K562 (cell line): ENCODE measurements around the gene CNPY4. TPM values are rescaled to one million over a fixed set of nuclear protein-coding genes. Genes with fewer than 3 reads are reported as not detected.

Experiments
- JUNB ChIP-seq: fragments of 450-650 bp; formaldehyde crosslinking; conservative IDR thresholded peaks from 2 replicates; pipeline ENCODE4 v1.4.0; 2020; ENCODE audit warnings: mild to moderate bottlenecking
- KLF6 ChIP-seq: fragments of 250-450 bp; sonication (Bioruptor Pico); IDR thresholded peaks from 2 replicates; pipeline ENCODE4 v1.4.0; 2020; ENCODE audit warnings: mild to moderate bottlenecking, moderate library complexity, borderline replicate concordance
- NR2C2 ChIP-seq, 2 experiments: fragments of 200-800 bp in 1 of 2; sonication (Bioruptor generic) in 1 of 2; sonication (generic) in 1 of 2; formaldehyde crosslinking in 1 of 2; IDR thresholded peaks; 2 replicates each; pipeline versions ENCODE4 v1.6.1 to v1.8.0; 2016 to 2022; ENCODE audit warnings: mild to moderate bottlenecking in 1 of 2, missing compliant biosample characterization in 1 of 2, missing genetic modification characterization in 1 of 2, missing genetic modification reagents in 1 of 2
- POLR2G ChIP-seq: fragments of 200-400 bp; formaldehyde crosslinking; IDR thresholded peaks from 2 replicates; pipeline ENCODE4 v1.6.1; 2017; ENCODE audit warnings: low read depth, mild to moderate bottlenecking, antibody characterized with exemption, low read length, moderate library complexity
- SMARCA4 ChIP-seq: fragments of 450-650 bp; IDR thresholded peaks from 2 replicates; pipeline ENCODE4 v1.6.1; 2016
- ZKSCAN8 ChIP-seq: fragments of 200-800 bp; sonication (Bioruptor generic); IDR thresholded peaks from 2 replicates; pipeline ENCODE4 v1.6.1; 2016; ENCODE audit warnings: missing genetic modification characterization, missing compliant biosample characterization
- ZNF175 ChIP-seq: fragments of 200-800 bp; sonication (Bioruptor generic); IDR thresholded peaks from 2 replicates; pipeline ENCODE4 v1.6.1; 2016; ENCODE audit warnings: low read depth, mild to moderate bottlenecking, missing genetic modification characterization, missing compliant biosample characterization
- polyA plus RNA-seq, 8 experiments: library from polyadenylated mRNA; depleted of rRNA in 4 of 8; stranded (reverse) in 5 of 8; unstranded in 3 of 8; fragments of >200 nt; fragmentation: Nextera tagmentation in 2 of 8; fragmentation: Illumina TruSeq in 1 of 8; extraction: Ambion mirVana in 2 of 8; extraction: Trizol in 1 of 8; gene quantifications; 2 replicates each; pipeline versions ENCODE4 v1.2.1 to v1.2.3, GENCODE V29; 2011 to 2014; ENCODE audit warnings: inconsistent platforms in 1 of 8, missing spikeins in 1 of 8
- total RNA-seq, 7 experiments: library from RNA; depleted of rRNA in 6 of 7; stranded (reverse); fragments of >200 nt in 6 of 7; fragmentation: Illumina TruSeq in 2 of 7; extraction: Trizol in 2 of 7; gene quantifications; 2 replicates each; pipeline versions ENCODE4 v1.2.1 to v1.2.3, GENCODE V29; 2011 to 2021; ENCODE audit warnings: low replicate concordance in 1 of 7
- TF ChIP-seq, protein P1 (sequence below): fragments of 450-650 bp; IDR thresholded peaks from 2 replicates; pipeline ENCODE4 v1.6.1; 2016; ENCODE audit warnings: low read depth
- TF ChIP-seq, protein P2 (sequence below): fragments of 450-650 bp; IDR thresholded peaks from 2 replicates; pipeline ENCODE4 v1.6.1; 2018; ENCODE audit warnings: mild to moderate bottlenecking, low read depth; ENCODE audit not compliant: partially characterized antibody
- TF ChIP-seq, protein P3 (sequence below): fragments of 250-450 bp; sonication (Bioruptor Pico); IDR thresholded peaks from 2 replicates; pipeline ENCODE4 v1.5.0; 2020; ENCODE audit warnings: mild to moderate bottlenecking, borderline replicate concordance
- TF ChIP-seq, protein P4 (sequence below): fragments of 200-800 bp; sonication (Bioruptor generic); IDR thresholded peaks from 2 replicates; pipeline ENCODE4 v1.6.1; 2017; ENCODE audit warnings: missing genetic modification characterization, missing compliant biosample characterization

Gene CNPY4
- total and polyA plus RNA-seq, 9 of the 15 experiments (the other 6 are each of a cell fraction or from before 2014, with no cell fraction given) = 1.9 to 11.2 (median 7.0) TPM

DNA sequence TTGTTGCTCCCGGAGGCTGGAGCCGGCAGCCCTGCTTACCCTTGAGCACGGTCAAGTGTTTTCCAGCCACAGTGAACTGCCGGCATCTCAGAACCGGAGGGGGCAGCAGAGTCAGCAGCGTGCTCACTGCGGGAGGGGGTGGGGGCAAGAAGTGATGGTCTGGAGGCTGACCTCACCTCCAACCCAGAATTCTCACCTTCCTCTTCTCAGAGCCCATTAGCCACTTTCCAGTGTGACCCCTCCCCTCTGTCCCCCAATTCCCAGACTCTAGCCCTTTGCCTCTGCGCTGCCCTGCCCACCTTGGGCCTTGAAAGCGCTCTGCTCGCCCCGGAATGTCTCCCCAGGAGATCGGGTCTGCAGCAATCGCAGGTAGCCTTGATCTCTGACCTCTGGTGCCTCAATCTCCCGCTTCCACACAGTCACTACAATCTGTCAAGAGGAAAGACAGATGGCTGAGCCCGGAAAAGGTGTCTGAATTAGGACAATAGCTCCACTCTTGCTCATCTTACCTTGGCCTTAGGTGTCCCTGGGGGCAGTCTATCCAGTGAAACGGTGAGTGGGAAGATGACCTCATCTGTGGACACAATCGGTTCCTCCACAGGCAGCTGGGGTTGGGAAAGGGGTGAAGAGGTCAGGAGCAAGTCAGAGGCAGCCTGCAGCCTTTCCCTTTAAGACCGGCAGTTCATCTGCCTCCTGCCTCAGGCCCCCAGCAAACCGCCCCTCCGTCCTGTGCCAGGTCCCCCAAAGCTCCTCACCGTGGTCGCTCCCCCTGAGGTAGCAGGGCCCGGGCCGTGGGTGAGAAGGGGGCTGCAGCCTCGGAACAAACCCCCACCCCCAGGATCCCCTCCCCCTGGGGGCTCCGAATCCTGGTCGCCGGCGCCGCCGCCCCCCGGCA, 38.1 kb downstream of the CNPY4 start (continued):
- TF ChIP-seq, protein P1, sequence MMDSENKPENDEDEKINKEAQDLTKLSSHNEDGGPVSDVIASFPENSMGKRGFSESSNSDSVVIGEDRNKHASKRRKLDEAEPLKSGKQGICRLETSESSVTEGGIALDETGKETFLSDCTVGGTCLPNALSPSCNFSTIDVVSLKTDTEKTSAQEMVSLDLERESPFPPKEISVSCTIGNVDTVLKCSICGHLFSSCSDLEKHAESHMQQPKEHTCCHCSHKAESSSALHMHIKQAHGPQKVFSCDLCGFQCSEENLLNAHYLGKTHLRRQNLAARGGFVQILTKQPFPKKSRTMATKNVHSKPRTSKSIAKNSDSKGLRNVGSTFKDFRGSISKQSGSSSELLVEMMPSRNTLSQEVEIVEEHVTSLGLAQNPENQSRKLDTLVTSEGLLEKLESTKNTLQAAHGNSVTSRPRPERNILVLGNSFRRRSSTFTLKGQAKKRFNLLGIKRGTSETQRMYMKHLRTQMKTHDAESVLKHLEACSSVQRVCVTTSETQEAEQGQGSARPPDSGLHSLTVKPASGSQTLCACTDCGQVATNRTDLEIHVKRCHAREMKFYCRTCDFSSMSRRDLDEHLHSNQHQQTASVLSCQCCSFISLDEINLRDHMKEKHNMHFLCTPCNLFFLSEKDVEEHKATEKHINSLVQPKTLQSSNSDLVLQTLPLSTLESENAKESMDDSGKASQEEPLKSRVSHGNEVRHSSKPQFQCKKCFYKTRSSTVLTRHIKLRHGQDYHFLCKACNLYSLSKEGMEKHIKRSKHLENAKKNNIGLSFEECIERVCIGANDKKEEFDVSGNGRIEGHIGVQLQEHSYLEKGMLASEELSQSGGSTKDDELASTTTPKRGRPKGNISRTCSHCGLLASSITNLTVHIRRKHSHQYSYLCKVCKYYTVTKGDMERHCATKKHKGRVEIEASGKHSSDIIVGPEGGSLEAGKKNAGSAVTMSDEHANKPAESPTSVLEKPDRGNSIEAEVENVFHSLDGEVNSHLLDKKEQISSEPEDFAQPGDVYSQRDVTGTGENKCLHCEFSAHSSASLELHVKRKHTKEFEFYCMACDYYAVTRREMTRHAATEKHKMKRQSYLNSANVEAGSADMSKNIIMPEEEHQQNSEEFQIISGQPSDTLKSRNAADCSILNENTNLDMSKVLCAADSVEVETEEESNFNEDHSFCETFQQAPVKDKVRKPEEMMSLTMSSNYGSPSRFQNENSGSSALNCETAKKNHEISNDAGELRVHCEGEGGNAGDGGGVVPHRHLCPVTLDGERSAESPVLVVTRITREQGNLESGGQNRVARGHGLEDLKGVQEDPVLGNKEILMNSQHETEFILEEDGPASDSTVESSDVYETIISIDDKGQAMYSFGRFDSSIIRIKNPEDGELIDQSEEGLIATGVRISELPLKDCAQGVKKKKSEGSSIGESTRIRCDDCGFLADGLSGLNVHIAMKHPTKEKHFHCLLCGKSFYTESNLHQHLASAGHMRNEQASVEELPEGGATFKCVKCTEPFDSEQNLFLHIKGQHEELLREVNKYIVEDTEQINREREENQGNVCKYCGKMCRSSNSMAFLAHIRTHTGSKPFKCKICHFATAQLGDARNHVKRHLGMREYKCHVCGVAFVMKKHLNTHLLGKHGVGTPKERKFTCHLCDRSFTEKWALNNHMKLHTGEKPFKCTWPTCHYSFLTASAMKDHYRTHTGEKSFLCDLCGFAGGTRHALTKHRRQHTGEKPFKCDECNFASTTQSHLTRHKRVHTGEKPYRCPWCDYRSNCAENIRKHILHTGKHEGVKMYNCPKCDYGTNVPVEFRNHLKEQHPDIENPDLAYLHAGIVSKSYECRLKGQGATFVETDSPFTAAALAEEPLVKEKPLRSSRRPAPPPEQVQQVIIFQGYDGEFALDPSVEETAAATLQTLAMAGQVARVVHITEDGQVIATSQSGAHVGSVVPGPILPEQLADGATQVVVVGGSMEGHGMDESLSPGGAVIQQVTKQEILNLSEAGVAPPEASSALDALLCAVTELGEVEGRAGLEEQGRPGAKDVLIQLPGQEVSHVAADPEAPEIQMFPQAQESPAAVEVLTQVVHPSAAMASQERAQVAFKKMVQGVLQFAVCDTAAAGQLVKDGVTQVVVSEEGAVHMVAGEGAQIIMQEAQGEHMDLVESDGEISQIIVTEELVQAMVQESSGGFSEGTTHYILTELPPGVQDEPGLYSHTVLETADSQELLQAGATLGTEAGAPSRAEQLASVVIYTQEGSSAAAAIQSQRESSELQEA = no peak
- TF ChIP-seq, protein P2, sequence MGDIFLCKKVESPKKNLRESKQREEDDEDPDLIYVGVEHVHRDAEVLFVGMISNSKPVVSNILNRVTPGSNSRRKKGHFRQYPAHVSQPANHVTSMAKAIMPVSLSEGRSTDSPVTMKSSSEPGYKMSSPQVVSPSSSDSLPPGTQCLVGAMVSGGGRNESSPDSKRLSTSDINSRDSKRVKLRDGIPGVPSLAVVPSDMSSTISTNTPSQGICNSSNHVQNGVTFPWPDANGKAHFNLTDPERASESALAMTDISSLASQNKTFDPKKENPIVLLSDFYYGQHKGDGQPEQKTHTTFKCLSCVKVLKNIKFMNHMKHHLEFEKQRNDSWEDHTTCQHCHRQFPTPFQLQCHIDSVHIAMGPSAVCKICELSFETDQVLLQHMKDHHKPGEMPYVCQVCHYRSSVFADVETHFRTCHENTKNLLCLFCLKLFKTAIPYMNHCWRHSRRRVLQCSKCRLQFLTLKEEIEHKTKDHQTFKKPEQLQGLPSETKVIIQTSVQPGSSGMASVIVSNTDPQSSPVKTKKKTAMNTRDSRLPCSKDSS = no peak
- TF ChIP-seq POLR2G (0 out of 2 replicates have a peak, but pooled peaks have one; percentile 18), ZNF175 (no peak), ZKSCAN8 (CRISPR knock-in tag) (no peak), SMARCA4 (peak; percentile 73), KLF6 (CRISPR knock-in tag) (no peak), NR2C2 (CRISPR knock-in tag; IDR thresholded peaks at IDR 0.05) (no peak; the same call in 1 of the 2 replicates), NR2C2 (tag; IDR thresholded peaks at IDR 0.05) (peak; percentile 62; the same call in 1 of the 2 replicates), JUNB (CRISPR knock-in tag) (no peak)
- TF ChIP-seq, protein P3, sequence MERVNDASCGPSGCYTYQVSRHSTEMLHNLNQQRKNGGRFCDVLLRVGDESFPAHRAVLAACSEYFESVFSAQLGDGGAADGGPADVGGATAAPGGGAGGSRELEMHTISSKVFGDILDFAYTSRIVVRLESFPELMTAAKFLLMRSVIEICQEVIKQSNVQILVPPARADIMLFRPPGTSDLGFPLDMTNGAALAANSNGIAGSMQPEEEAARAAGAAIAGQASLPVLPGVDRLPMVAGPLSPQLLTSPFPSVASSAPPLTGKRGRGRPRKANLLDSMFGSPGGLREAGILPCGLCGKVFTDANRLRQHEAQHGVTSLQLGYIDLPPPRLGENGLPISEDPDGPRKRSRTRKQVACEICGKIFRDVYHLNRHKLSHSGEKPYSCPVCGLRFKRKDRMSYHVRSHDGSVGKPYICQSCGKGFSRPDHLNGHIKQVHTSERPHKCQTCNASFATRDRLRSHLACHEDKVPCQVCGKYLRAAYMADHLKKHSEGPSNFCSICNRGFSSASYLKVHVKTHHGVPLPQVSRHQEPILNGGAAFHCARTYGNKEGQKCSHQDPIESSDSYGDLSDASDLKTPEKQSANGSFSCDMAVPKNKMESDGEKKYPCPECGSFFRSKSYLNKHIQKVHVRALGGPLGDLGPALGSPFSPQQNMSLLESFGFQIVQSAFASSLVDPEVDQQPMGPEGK (CRISPR knock-in tag) = no peak
- TF ChIP-seq, protein P4, sequence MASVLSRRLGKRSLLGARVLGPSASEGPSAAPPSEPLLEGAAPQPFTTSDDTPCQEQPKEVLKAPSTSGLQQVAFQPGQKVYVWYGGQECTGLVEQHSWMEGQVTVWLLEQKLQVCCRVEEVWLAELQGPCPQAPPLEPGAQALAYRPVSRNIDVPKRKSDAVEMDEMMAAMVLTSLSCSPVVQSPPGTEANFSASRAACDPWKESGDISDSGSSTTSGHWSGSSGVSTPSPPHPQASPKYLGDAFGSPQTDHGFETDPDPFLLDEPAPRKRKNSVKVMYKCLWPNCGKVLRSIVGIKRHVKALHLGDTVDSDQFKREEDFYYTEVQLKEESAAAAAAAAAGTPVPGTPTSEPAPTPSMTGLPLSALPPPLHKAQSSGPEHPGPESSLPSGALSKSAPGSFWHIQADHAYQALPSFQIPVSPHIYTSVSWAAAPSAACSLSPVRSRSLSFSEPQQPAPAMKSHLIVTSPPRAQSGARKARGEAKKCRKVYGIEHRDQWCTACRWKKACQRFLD = no peak; the same call in 1 of the 2 replicates
